GM12892 (cell line): ENCODE measurements around the gene NR3C1.

Experiments used
- POLR2A ChIP-seq: IDR thresholded peaks from 2 replicates; pipeline ENCODE4 v1.6.1; 2011; ENCODE audit warnings: low read depth, low read length, control low read depth
- POLR2AphosphoS5 ChIP-seq: IDR thresholded peaks from 2 replicates; pipeline ENCODE4 v1.6.1; 2011; ENCODE audit warnings: low read depth, low read length, control low read depth

DNA sequence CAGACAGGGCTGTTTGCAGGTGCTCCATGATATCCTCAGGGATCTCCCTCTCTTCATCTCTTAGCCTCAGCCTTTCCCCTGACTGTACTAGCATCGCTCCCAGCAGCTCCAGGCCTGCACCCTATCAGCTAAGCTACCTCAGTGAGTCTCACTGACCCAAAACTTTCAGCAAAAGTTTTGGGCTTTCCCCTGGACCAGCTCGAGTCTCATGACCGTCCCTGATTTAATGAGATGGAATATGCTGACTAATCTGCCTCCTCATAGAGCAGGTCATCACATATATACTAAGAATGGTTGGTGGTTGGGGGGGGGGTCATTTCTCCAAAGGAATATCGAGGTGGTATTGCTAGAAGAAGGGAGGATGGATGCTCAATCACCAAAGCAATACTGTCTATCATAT lies 151.5 kb downstream of the NR3C1 start:
- TF ChIP-seq POLR2AphosphoS5 (no peak), POLR2A (peak; percentile 29)
